HepG2 (cell line): ENCODE data around the gene EFCAB11. TPM values are rescaled to one million over a fixed set of nuclear protein-coding genes. Genes with fewer than 3 reads are reported as not detected.
A peak's percentile ranks its signal among the peaks of the same experiment; 100 is the strongest.

Experiments used
- ATAC-seq: fragments of 200-7000 bp; cut with Tn5 transposase; 3 replicates; pipeline ENCODE4 v1.9.1; 2020; ENCODE audit warnings: mild to moderate bottlenecking, moderate library complexity
- BruUV-seq: library from RNA; stranded (reverse); fragments of 400-500 nt; replicated peaks from 2 replicates; lab custom pipeline; 2021; lab: Mats Ljungman, UMichigan
- CTCF ChIA-PET: fragments of 300-600 bp; formaldehyde crosslinking; extraction: SDS; loops from one replicate; lab custom pipeline; 2021; ENCODE audit warnings: low total read pairs, inconsistent platforms, low intra/inter-chr PET ratio; lab: Yijun Ruan, JAX
- POLR2A ChIA-PET: fragments of 350-600 bp; sonication (Branson Sonifier 250); formaldehyde crosslinking; loops from one replicate; lab custom pipeline; 2020; ENCODE audit warnings: antibody characterized with exemption, inconsistent platforms; lab: Yijun Ruan, JAX
- DNase-seq: peaks from one replicate; pipeline ENCODE4 v3.0.0-alpha.2; 2015; ENCODE audit warnings: low spot score
- FAIRE-seq: peaks from 3 replicates; lab custom pipeline; 2011; peaks lifted over from hg19 to GRCh38; lab: Jason Lieb, UNC
- H2AFZ ChIP-seq: one replicate; pipeline ENCODE4 v1.6.1; 2011; ENCODE audit warnings: low read length, inconsistent platforms
- H3K27ac ChIP-seq: fragments of 300-600 bp; 3 replicates; pipeline ENCODE4 v1.8.0; 2011; ENCODE audit warnings: mixed run types, mild to moderate bottlenecking, mixed read lengths, low read length, inconsistent platforms; ENCODE audit not compliant: insufficient read depth; ENCODE audit errors: extremely low read length
- H3K27me3 ChIP-seq, 2 experiments: fragments of 200-600 bp in 1 of 2; 2 replicates in 1 of 2; 3 replicates in 1 of 2; pipeline versions ENCODE4 v1.6.0 to v1.8.0; 2011; ENCODE audit warnings: low read length in 2 of 2, mild to moderate bottlenecking in 2 of 2, moderate library complexity in 2 of 2, inconsistent platforms in 1 of 2; ENCODE audit not compliant: insufficient read depth in 2 of 2, control insufficient read depth in 1 of 2
- H3K36me3 ChIP-seq, 2 experiments: fragments of 200-600 bp in 1 of 2; replicated peaks in 1 of 2; 2 replicates in 1 of 2; 3 replicates in 1 of 2; pipeline versions ENCODE4 v1.5.1 to v1.8.0; 2011; ENCODE audit warnings: low read length in 2 of 2, inconsistent platforms in 1 of 2; ENCODE audit not compliant: insufficient read depth in 2 of 2, control insufficient read depth in 1 of 2
- H3K4me1 ChIP-seq: 2 replicates; pipeline ENCODE4 v1.5.1; 2012; ENCODE audit warnings: low read length, inconsistent platforms; ENCODE audit not compliant: insufficient read depth
- H3K4me2 ChIP-seq: 2 replicates; pipeline ENCODE4 v1.6.0; 2011; ENCODE audit warnings: low read depth, low read length, inconsistent platforms
- H3K4me3 ChIP-seq, 3 experiments: fragments of 200-600 bp in 1 of 3; sonication (generic), shearing (Covaris generic) in 1 of 3; replicated peaks in 1 of 3; 2 replicates each; pipeline ENCODE4 v1.5.1; 2011 to 2016; ENCODE audit warnings: low read length in 3 of 3, inconsistent platforms in 2 of 3, low read depth in 2 of 3, mild to moderate bottlenecking in 2 of 3, control low read depth in 1 of 3, mixed read lengths in 1 of 3; ENCODE audit not compliant: insufficient read depth in 1 of 3
- H3K79me2 ChIP-seq: one replicate; pipeline ENCODE4 v1.6.1; 2011; ENCODE audit warnings: low read length, inconsistent platforms; ENCODE audit not compliant: insufficient read depth
- H3K9ac ChIP-seq: 2 replicates; pipeline ENCODE4 v1.6.0; 2011; ENCODE audit warnings: mild to moderate bottlenecking, low read depth, low read length, inconsistent platforms; ENCODE audit not compliant: insufficient read depth
- H3K9me3 ChIP-seq: 2 replicates; pipeline ENCODE4 v1.5.1; 2012; ENCODE audit warnings: mild to moderate bottlenecking, low read length
- H4K20me1 ChIP-seq: 2 replicates; pipeline ENCODE4 v1.6.0; 2011; ENCODE audit warnings: inconsistent platforms, mild to moderate bottlenecking, low read length, moderate library complexity; ENCODE audit not compliant: insufficient read depth
- KDM5B ChIP-seq: sonication (generic); formaldehyde crosslinking; IDR thresholded peaks from 2 replicates; pipeline ENCODE4 v1.4.0; 2020; ENCODE audit warnings: missing genetic modification reagents, mild to moderate bottlenecking, borderline replicate concordance
- PLRG1 ChIP-seq: fragments of 450-650 bp; conservative IDR thresholded peaks from 2 replicates; pipeline ENCODE4 v1.6.1; 2016
- SP4 ChIP-seq: sonication (generic); formaldehyde crosslinking; IDR thresholded peaks from 2 replicates; pipeline ENCODE4 v1.8.1; 2023; ENCODE audit warnings: mild to moderate bottlenecking, missing genetic modification reagents
- ZBTB10 ChIP-seq: sonication (generic); formaldehyde crosslinking; IDR thresholded peaks from 2 replicates; pipeline ENCODE4 v1.4.0; 2020; ENCODE audit warnings: missing genetic modification reagents, borderline replicate concordance
- ZNF101 ChIP-seq: sonication (generic); formaldehyde crosslinking; IDR thresholded peaks from 2 replicates; pipeline ENCODE4 v1.4.0; 2020; ENCODE audit warnings: mild to moderate bottlenecking, low read depth, missing genetic modification reagents, borderline replicate concordance
- ZNF687 ChIP-seq: sonication (generic); formaldehyde crosslinking; IDR thresholded peaks from 2 replicates; pipeline ENCODE4 v1.5.1; 2020; ENCODE audit warnings: mild to moderate bottlenecking, missing genetic modification reagents, moderate library complexity
- WGBS: methylation state at CpG from one replicate; pipeline ENCODE4 v1.1.6; 2017; ENCODE audit warnings: low lambda C conversion rate; 5-methylcytosine and 5-hydroxymethylcytosine counted together
- in situ Hi-C: cut with HindIII; loops from 2 replicates; pipeline ENCODE4 v1.10.0; 2017; ENCODE audit warnings: low pct_unique_long_range_greater_than_20kb; ENCODE audit not compliant: extremely low pct_ligation_motif_present
- intact Hi-C: fragments of 100-400 bp; cut with micrococcal nuclease; formaldehyde crosslinking; loops from one replicate; pipeline ENCODE4 v1.10.0; 2022; ENCODE audit not compliant: unreplicated experiment
- polyA plus RNA-seq, 8 experiments: library from polyadenylated mRNA; depleted of rRNA in 3 of 8; stranded (reverse) in 7 of 8; unstranded in 1 of 8; fragments of >200 nt; fragmentation: Illumina TruSeq in 4 of 8; extraction: Trizol in 4 of 8; gene quantifications; 2 replicates each; pipeline versions ENCODE4 v1.2.1 to v1.2.3, GENCODE V29; 2011 to 2016; ENCODE audit warnings: low read depth in 4 of 8, missing spikeins in 1 of 8, mixed read lengths in 1 of 8; ENCODE audit not compliant: insufficient read depth in 1 of 8
- total RNA-seq, 5 experiments: library from RNA; depleted of rRNA; stranded (reverse); fragments of >200 nt; fragmentation: Illumina TruSeq; extraction: Trizol; gene quantifications; 2 replicates each; pipeline ENCODE4 v1.2.3, GENCODE V29; 2016; ENCODE audit warnings: low read depth in 1 of 5
- TF ChIP-seq, protein P1 (sequence below): sonication (generic); formaldehyde crosslinking; IDR thresholded peaks from 2 replicates; pipeline ENCODE4 v1.5.1; 2020; ENCODE audit warnings: mild to moderate bottlenecking, missing genetic modification reagents
- TF ChIP-seq, protein P2 (sequence below): sonication (generic); formaldehyde crosslinking; IDR thresholded peaks from 2 replicates; pipeline ENCODE4 v1.5.1; 2020; ENCODE audit warnings: mild to moderate bottlenecking, moderate library complexity, missing genetic modification reagents

The EFCAB11 gene
- total and polyA plus RNA-seq, 2 of the 13 experiments (the other 11 are each of a cell fraction or from before 2014, with no cell fraction given) = 8.2 to 31.5 TPM

DNA sequence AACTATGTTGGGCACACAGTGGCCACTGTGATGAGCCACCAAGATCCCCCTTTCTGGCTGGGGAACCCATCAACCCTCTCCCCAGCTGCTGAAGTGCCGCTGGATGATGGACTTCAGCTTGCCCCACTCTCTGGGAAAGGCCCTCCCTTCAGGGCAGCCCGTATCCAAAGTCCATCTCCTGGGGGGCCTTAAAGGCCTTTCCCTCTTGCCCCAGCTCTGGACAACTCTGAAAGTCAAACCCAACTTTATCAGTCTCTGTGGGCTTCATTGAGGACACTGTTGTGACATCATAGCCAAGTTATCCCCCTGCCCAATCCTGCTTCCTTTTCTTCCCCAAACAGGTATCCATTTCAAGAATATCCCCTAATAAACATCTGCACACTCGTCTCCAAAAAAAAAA, 61.1 kb downstream of the EFCAB11 start (continued):
- peak; percentile 13; the same call in 1 of the 2 replicates for TF ChIP-seq ZNF687 (CRISPR knock-in tag)

- no peak overlapping the region for H3K4me3 ChIP-seq
- no peak overlapping the region for H3K27ac ChIP-seq
- no peaks in the 10 kb centered on the region for H3K79me2 ChIP-seq
- in situ Hi-C loops = no loop called here
- intact Hi-C loops = no loop called here
- ChIA-PET POLR2A (no interaction called here), CTCF (no interaction called here)
- FAIRE-seq (no peak), DNase-seq (no peak), ATAC-seq (no peak)
- no peak overlapping the region for H2AFZ ChIP-seq
- H3K9me3 ChIP-seq = no peaks in the 10 kb centered on the region
- no peak overlapping the region for H3K4me2 ChIP-seq
- H3K27me3 ChIP-seq = no peaks in the 10 kb centered on the region
- no peak overlapping the region for H3K9ac ChIP-seq
- BruUV-seq = no TSS peak
- no peaks in the 10 kb centered on the region for H4K20me1 ChIP-seq
- no peaks in the 10 kb centered on the region for H3K4me1 ChIP-seq
- 100% methylated on average over 6 of the region's 6 CpGs for WGBS
- peaks cover 0 to 2% of the 10 kb centered on the region in 2 experiments; a peak in 1 of 5 replicates for H3K36me3 ChIP-seq
- TF ChIP-seq, protein P1, sequence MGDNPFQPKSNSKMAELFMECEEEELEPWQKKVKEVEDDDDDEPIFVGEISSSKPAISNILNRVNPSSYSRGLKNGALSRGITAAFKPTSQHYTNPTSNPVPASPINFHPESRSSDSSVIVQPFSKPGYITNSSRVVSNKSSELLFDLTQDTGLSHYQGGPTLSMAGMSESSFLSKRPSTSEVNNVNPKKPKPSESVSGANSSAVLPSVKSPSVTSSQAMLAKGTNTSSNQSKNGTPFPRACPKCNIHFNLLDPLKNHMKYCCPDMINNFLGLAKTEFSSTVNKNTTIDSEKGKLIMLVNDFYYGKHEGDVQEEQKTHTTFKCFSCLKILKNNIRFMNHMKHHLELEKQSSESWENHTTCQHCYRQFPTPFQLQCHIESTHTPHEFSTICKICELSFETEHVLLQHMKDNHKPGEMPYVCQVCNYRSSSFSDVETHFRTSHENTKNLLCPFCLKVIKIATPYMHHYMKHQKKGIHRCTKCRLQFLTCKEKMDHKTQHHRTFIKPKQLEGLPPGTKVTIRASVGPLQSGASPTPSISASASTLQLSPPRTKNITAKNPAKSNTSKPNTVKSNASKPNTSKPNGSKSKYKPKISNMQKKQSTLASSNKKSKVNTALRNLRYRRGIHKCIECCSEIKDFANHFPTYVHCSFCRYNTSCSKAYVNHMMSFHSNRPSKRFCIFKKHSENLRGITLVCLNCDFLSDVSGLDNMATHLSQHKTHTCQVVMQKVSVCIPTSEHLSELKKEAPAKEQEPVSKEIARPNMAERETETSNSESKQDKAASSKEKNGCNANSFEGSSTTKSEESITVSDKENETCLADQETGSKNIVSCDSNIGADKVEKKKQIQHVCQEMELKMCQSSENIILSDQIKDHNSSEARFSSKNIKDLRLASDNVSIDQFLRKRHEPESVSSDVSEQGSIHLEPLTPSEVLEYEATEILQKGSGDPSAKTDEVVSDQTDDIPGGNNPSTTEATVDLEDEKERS = no peak
- TF ChIP-seq SP4 (CRISPR knock-in tag) (no peak), ZBTB10 (CRISPR knock-in tag) (no peak), KDM5B (CRISPR knock-in tag) (no peak), PLRG1 (no peak), ZNF101 (CRISPR knock-in tag) (no peak)
- TF ChIP-seq, protein P2, sequence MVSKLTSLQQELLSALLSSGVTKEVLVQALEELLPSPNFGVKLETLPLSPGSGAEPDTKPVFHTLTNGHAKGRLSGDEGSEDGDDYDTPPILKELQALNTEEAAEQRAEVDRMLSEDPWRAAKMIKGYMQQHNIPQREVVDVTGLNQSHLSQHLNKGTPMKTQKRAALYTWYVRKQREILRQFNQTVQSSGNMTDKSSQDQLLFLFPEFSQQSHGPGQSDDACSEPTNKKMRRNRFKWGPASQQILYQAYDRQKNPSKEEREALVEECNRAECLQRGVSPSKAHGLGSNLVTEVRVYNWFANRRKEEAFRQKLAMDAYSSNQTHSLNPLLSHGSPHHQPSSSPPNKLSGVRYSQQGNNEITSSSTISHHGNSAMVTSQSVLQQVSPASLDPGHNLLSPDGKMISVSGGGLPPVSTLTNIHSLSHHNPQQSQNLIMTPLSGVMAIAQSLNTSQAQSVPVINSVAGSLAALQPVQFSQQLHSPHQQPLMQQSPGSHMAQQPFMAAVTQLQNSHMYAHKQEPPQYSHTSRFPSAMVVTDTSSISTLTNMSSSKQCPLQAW (CRISPR knock-in tag) = no peak
Observed at GRCh38 chr14:89892953-89893352, 61.6 kb downstream of the EFCAB11 start.
